Daoy (cell line): ENCODE data around the gene GTF2A1L. TPM values are rescaled to one million over a fixed set of nuclear protein-coding genes. Genes with fewer than 3 reads are reported as not detected.
A peak's percentile ranks its signal among the peaks of the same experiment; 100 is the strongest.
"Not testable (repeated sequence)": the region's sequence is repeated elsewhere in the genome, so short reads cannot be mapped to it uniquely, and the experiment has no call there.

Experiments
- DNase-seq: peaks from one replicate; pipeline ENCODE4 v3.0.0-alpha.2; 2015; ENCODE audit warnings: low read depth
- total RNA-seq: library from RNA; depleted of rRNA; stranded (reverse); fragments of >200 nt; shearing (Covaris generic); gene quantifications from 2 replicates; pipeline ENCODE4 v1.2.3, GENCODE V29; 2014; rRNA removed

The GTF2A1L gene, protein sequence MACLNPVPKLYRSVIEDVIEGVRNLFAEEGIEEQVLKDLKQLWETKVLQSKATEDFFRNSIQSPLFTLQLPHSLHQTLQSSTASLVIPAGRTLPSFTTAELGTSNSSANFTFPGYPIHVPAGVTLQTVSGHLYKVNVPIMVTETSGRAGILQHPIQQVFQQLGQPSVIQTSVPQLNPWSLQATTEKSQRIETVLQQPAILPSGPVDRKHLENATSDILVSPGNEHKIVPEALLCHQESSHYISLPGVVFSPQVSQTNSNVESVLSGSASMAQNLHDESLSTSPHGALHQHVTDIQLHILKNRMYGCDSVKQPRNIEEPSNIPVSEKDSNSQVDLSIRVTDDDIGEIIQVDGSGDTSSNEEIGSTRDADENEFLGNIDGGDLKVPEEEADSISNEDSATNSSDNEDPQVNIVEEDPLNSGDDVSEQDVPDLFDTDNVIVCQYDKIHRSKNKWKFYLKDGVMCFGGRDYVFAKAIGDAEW
- total RNA-seq = not detected in 2 replicates

DNA sequence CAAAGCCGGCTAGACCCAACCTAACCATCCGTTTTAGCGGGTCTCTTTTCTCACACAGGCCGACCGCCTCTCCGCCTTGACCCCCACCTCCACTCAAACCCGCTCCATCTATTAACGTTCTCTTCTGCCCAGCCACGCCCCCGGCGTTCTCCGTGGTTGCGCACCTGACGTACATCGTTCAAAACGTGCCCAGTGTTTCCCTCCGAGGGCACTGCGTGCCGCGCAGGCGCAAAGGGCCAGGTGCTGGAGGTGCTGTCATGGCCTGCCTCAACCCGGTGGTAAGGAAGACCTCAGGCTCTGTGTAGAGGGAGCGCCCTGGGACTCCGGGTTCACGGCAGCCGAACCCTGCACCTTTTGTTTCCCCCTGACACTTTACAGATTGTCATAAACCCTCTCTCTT lies at the start of gene GTF2A1L:
Gene GTF2A1L (plus strand): TSS at position 239 of the 400 bp plus-strand sequence. CDS start 19 bp downstream, at position 258.
- DNase-seq = peak; percentile 4

DNA sequence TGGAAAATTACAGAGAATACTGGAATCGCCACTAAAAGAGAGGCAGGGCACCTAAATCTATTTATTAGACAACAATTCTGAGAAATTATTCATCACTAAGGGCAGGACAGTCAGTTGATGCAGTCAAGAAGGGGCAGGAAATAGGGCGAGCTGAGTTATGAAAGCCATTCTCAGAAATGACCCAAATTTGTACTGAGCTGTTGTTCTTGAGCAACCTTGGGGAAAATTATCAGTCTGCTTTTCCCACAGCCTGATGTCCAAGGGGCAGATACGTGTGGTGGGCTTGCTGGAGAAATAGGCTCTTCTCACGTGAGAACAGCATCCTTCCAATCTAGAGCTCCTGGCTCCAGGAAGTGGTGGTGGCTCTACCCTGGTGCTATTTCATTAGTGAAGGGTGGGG lies 49.1 kb upstream of the GTF2A1L start:
- no peak for DNase-seq

DNA sequence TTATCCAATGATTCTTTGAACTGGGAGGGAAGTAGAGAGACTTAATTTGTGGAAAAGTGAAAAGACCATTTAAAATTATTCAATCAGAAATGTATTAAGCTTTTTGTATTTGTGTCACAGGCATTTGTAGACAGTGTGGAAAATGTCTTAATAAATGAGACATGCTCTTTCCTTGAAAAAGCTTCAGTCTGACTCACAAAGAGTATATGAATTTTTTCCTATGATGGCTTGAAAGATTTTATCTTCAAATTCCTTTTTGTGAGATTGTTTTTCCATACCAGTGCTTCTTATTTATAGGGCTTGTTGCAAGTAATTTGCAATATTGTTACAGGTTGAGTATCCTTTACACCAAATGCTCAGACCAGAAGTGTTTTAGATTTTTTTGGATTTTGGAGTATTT lies 48.2 kb upstream of the GTF2A1L start:
- no peak for DNase-seq

DNA sequence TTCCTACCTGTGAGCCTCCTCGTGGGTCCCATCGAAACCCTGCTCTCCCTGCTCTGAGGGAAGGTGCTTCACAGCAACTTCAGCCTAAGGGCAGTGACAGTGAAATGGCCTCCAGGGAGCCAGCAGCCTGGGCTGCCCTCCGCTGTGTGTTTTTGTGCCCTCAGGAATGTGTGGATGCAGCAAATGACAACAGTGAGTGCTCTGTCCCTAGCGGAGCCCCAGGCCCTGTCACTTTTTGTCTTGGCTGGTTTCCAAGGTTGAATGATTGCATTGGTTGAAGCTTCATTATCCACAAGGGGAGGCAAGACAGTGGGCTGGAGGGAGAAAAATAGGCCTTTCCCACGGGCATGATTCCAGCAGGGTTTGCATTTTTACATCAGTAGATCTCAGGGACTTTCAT lies 44.8 kb upstream of the GTF2A1L start:
- DNase-seq = no peak

DNA sequence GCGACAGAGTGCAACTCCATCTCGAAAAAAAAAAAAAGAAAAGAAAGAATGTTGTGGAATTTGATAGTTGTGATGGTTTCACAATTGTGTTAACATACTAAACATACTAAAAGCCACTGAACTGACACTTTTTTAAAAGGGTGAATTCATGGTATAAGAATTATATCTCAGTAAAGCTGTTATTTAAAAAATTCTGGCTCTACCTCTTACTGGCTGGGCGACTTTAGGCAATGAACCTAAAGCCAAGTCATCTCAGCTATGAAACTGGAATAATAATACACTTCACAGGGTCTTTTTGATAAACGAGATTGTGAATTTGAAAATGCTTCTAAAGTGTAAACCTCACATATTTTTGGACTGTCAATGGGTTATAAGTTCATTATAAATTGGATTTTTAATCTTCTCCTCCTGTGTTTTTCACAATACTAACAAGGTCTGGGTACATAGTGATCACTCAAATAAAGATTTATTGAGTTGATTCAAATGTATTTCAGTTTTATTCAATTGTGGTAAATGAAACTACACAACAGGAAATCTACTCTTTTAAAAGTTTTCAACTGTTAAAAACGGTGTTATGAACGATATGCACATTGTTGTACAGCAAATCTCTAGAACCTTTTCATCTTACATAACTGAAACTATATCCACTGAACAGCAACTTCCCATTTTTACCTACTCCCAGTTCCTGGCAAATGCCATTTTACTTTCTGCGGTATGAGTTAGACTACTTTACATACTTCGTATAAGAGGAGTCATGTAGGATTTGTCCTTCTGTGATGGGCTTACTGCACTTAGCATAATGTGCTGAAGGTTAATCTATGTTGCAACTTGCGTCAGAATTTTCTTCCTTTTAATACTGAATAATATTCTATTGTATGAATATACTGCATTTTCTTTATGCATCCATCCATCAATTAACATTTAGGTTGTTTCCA lies 43.0 kb upstream of the GTF2A1L start:
- DNase-seq = no peak

GRCh38 chr2:48578313-48578712 lies 39.3 kb upstream of the GTF2A1L start:
- DNase-seq = no peak

- no peak for DNase-seq
These were observed 33.7 kb upstream of the GTF2A1L start for GRCh38 chr2:48583961-48584360.

DNA sequence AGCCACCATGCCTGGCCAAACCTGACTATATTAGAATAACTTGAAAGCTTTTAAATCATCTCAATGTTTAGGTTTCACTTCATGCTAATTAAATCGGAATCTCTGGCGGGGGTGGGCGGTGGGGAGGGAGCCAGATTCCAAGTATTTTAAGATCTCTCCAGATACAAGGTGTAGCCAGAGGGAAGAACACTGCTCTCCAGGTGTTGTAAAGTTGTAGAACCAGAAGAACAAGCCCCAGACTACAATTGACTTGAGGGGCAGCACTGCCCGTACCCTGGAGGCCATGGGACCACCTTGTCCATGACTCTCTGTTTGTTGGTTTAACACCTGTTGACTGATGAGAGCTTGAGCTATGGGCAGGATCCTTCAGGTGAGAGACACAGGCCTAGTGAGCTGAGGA lies 33.1 kb upstream of the GTF2A1L start:
- no peak for DNase-seq

- no peak for DNase-seq
These were observed 31.2 kb upstream of the GTF2A1L start for GRCh38 chr2:48586433-48586832.

DNA sequence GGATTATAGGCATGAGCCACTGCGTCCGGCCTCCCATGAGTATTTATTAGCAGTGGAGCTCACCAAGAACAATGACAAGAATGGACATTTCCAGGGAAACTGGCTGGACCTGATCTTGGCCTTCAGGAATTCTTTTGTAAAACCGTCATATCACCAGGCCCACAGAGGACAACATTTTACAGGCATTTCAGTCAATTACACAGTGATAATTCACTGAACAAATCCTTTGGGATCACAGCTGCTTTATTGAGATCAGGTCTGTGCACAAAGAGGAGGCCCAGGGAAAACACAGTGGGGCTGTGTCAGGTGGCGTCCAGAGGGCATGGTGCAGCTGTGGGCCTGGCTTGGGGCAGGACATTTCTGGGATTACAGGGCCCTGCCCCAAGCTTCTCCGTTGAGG lies 30.1 kb upstream of the GTF2A1L start:
- DNase-seq = no peak

GRCh38 chr2:48587961-48588360 lies 29.7 kb upstream of the GTF2A1L start:
- no peak for DNase-seq

DNA sequence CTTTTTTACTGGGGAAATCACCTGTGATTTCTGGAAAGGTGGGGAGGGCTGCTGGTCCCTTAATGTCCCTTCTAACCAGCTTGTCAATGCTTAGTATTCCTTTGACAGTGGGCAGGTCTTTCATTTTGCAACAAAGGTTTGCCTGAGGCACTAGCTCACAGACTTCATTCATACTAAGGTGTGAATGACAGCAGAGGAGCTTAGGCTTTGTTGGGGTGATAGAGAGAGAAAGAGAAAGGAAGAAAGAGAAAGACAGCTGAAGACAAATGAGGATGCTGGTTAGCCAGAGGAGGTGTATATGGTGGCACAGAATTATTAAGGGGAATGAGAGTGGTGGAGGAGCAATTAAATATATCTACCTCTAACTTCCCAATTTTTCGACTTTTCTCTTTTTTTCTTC lies 28.9 kb upstream of the GTF2A1L start:
- DNase-seq = no peak

- peak; percentile 39 for DNase-seq
These were observed 28.4 kb upstream of the GTF2A1L start for GRCh38 chr2:48589170-48589767.

GRCh38 chr2:48590017-48590416 lies 27.6 kb upstream of the GTF2A1L start:
- no peak for DNase-seq

DNA sequence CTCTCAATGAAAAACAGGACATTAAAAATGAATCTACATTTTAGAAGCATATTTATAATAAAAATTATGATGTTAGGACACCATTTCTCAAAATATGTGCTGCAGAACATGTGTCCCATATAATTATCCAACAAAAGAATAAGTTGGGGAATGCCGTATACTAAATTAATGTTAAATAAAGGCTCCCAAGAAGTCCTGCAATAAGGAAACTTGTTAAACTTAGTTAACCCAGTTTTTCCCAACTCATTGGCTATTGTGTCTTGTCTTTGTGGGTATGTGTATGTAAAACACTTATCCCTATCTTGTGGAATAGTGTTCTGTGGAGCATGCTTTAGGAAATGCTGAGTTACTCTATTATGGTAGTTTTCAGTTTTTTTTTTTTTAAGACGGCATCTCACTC lies 25.6 kb upstream of the GTF2A1L start:
- no peak for DNase-seq

DNA sequence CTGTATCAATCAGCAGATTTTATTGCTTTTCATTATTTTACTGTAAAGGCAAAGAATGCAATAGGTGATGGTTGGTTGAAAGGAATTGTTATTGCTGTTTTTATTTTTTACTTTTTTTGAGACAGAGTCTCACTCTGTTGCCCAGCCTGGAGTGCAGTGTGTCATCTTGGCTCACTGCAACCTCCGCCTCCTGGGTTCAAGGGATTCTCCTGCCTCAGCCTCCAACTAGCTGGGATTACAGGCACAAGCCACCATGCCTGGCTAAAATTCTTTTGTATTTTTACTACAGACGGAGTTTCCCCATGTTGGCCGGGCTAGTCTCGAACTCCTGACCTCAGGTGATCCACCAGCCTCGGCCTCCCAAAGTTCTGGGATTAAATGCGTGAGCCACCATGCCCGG lies 20.9 kb upstream of the GTF2A1L start:
- not testable (repeated sequence) for DNase-seq

GRCh38 chr2:48597492-48597891 lies 20.2 kb upstream of the GTF2A1L start:
- DNase-seq = no peak

- DNase-seq = peak; percentile 20
These were observed 17.3 kb upstream of the GTF2A1L start for GRCh38 chr2:48600204-48600813.

- DNase-seq = peak; percentile 9
These were observed 16.7 kb upstream of the GTF2A1L start for GRCh38 chr2:48600917-48601316.

- DNase-seq = peak; percentile 23
These were observed 16.3 kb upstream of the GTF2A1L start for GRCh38 chr2:48601349-48601748.

DNA sequence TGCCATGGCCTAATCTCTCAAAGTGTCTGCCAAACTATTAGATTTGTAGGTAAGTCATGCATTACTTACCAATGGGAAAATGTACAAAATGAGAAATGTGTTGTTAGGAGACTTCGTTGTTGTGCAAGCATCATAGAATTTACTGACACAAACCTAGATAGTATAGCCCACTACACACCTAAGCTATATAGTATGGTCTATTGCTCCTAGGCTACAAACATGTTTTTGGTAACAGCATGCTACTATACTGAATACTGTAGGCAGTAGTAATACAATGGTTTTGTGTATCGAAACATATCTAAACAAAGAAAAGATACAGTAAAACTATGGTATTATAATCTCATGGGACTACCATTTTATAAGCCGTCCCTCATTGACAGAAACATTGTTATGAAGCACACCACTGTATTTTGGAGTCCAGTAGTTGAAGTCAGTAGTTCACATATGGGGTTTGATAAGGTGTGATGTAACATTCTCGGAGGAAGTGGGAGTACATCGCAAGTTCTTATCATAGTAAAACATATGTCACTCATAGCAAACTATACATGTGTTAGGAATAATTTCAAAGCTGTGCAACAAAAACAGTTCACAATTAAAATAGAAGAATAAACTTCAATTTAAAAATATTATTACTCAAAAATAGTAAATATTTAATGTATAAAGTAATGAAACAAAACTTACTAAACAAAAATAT lies 12.0 kb upstream of the GTF2A1L start:
- no peak for DNase-seq
